ENCODE measurements around the gene LCE3D.
A peak's percentile ranks its signal among the peaks of the same experiment; 100 is the strongest.
"Not testable (repeated sequence)": the region's sequence is repeated elsewhere in the genome, so short reads cannot be mapped to it uniquely, and the experiment has no call there.

LCE3D gene, protein sequence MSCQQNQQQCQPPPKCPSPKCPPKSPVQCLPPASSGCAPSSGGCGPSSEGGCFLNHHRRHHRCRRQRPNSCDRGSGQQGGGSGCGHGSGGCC

DNA sequence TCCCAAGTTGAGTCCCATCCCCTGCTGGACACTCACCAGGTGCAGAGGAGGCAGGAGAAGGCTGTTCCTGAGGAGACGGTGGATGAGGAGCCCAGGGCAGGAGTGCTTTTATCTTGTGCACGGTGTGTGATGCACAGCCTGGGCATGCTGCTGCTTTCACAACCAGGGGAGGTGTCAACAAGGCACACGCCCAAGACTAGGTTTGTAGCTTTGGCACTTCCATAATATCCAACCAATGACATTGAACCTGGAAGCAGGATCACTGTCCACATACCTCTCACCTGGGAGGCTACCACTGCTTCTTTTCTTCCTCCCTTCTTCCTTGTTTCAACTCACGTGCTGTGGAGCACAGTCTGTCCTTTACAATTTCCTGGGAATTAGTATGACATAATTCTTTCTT is at the start of gene LCE3D:
Gene LCE3D, minus strand, starts transcription at position 84 of the 400 bp plus-strand sequence. CDS start 580 bp downstream, outside the sequence.
- no peak for DNase-seq (ENCODE audit: low read depth)

DNA sequence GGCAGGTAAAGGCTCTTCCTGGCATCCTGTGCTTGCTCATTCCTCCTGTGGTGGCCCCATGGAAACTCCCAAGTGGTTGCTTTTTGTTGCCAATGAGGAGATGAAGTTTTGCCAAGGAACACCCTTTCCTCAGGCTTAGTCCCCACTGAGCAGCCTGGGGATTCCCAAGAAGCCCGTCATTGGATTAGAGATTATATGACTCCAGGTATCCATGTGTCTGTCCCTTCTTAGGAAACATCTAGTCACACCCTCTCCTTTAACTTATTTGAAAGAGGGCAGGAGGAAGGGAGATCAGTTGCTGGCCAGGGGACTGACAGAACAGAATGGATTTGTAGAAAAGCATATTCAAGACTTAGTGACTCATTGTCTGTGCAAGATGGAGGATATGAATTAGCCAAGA is 46.4 kb upstream of the LCE3D start:
- no peak for DNase-seq (ENCODE audit: low read depth)

DNA sequence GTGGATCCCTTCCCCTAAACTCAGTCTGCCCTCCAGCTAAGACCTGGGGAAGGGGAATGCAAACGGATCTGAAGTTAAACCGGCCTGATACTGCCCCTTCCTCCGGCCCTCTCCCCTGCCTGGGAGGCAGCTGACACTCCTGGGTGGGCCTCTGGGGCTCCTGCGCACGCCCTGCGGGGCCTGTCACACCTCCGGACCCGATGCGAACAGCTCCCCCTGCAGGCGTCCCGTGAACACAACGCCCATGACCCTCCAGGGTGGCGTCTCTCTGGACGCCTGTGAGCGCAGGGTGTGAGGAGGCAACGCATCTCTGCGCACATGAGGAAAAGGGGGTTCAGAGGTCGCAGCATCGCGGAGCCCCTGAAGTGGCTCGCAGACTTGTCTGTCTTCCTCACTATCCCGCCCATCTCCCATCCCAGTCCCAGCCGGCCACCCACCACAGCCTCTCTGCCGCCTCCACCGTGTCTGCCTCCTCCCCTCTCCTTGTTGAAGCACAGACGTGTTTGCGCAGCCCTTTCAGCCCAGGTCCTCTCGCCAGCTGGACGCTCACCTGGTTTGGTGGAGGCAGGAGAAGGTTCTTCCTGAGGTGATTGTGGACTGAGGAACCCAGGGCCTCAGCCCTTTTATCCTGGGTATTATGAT is 43.0 kb upstream of the LCE3D start:
- no peak for DNase-seq (ENCODE audit: low read depth)

DNA sequence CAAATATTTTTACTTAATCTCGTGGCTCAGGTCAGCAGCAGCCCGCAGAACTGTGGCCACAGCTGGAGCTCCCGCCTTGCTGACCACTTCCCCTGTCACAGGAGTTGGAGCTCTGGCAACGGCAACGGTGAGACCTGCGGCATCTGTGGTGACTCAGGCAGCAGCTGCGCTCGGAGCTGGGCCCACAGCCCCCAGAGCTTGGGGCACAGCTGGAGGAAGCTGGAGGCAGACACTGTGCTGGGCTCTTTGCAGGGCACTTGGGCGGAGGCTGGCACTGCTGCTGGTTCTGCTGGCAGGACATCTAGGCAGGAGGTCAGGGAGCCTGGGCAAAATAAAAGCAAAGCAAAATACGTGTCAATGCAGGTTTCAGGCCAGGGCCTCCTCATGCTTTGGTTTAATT is 42.5 kb upstream of the LCE3D start, which contains the start of gene LCE3A:
Gene LCE3A, minus strand, starts transcription at position 301 of the 400 bp plus-strand sequence. Its CDS starts 0 bp downstream, at position 301.
- no peak for DNase-seq (ENCODE audit: low read depth)

DNA sequence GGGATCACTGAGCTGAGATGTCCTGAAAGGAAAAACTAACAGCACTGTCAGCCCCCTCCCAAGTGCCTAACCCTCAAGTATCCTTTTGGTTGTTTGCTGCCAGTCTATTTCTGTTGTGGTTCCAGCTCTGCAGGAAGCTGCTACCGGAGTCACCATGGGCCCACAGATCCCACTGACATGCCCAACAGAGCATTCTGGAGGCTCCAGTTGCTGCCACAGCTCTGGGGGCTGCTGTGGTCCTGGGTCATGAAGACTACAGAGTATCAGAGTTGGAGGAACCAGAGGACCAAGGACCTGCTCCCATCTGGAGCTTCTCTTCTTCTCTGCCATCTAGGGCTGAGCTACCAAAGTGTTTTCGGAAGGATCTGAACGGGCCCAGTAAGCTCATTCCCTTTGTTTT is 41.7 kb upstream of the LCE3D start:
- DNase-seq (ENCODE audit: low read depth) = no peak

DNA sequence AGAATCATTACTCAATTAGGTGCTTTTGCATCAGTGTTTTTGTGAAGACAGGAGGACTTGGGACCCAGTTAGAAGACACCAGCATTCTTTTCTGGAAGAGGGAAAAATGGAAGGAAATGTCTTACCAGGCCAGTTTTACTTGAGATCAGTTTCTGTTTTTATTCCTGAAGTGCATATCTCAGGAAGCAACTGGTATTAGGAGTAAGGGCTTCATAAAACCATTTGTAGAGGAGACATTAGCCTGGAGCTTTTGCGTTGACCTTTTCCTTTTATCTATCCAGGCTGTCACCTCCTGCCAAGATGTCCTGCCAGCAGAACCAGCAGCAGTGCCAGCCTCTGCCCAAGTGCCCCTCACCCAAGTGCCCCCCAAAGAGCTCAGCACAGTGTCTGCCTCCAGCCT is 33.2 kb upstream of the LCE3D start, which contains the start of gene LCE3B:
Gene LCE3B, plus strand, starts transcription at position 301 of the 400 bp plus-strand sequence. Its CDS starts 0 bp downstream, at position 301.
- no peak for DNase-seq (ENCODE audit: low read depth)

DNA sequence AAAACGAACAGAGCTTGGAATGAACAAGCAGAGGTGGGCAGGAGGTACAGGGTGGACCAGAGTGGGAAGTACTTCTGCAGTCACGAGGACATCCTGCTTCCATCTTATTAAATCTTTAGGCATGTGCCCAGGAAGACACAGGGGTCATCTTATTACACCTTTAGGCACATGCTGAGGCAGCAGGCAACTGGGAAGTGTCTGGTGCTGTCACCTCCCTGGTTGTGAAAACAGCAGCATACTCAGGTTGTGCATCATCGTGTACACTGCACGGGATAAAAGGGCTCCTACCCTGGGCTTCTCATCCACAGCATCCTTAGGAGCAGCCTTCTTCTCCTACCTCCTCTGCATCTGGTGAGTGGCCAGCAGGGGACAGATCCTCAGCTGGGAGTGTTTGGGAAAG is 19.6 kb upstream of the LCE3D start, which contains the start of gene LCE3C:
Gene LCE3C, plus strand, starts transcription at position 301 of the 400 bp plus-strand sequence. CDS start 498 bp downstream, outside the sequence.
- DNase-seq (ENCODE audit: low read depth) = no peak

DNA sequence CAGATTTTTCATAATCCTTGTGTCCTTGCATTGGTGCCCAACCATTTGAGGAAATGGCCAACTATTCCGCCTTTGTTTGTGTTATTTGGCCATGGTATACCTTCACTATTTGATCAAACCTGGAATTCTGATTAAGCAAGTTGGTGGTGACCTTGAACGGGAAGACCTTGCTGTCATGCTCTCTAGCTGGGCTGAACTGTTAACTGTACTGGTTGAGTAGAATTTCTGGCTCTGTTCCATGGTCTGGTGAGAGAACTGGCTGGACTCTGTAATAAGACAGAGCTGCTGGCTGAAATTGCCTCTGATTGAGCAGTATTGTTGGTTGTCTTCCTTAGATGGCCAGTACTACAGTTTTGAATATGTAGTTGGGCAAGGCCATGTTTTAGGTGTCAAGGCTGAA is 16.7 kb upstream of the LCE3D start:
- no peak for DNase-seq (ENCODE audit: low read depth)

DNA sequence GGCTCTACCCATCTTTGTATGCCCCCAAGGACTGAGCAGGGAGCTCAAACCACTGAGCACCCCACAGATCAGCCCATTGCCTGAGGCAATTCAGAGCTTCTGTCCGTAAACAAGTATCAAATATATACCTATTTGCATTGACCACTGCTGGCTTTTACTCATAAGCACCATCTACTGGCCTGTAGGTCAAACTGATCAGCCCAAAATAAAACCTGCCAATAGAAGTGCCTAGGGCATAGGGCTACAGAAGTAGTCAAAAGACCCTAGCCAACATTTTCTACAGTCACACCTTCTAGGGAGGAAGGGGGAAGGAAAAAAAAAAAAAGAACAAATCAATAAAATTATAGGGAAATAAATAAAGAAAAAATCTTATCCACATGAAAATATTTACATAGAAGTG is 5.3 kb upstream of the LCE3D start:
- no peak for DNase-seq (ENCODE audit: low read depth)

DNA sequence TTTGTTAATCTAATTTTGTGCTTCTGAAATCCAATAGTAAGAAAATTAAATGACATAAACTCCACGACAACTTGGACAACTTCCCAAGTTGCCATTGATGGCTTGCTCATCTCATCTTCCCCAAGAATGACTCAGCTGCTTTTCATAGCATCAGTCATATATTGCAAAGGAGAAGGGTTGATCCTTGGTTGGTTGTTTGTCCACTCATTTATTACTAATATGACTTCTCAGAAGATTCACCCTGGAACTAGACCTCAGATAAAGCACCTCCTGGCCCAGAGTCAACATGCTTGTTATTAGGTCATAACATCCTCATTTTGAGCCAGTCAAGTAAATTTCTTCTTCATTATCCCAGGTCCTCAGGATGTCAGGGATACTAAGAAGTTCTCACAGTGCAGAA is 2.3 kb upstream of the LCE3D start:
- DNase-seq (ENCODE audit: low read depth) = no peak

DNA sequence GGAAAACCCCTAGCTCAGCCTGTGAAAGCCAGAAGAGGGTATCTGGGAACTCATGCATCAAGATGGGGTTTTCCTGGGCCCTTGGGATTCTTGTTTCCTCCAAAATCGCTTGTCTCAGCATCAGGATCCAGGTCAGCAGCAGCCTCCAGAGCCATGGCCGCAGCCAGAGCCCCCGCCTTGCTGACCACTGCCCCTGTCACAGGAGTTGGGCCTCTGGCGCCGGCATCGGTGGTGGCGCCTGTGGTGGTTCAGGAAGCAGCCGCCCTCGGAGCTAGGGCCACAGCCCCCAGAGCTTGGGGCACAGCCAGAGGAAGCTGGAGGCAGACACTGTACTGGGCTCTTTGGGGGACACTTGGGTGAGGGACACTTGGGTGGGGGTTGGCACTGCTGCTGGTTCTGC is 790 bp downstream of the LCE3D start:
- not testable (repeated sequence) for DNase-seq (ENCODE audit: low read depth)

DNA sequence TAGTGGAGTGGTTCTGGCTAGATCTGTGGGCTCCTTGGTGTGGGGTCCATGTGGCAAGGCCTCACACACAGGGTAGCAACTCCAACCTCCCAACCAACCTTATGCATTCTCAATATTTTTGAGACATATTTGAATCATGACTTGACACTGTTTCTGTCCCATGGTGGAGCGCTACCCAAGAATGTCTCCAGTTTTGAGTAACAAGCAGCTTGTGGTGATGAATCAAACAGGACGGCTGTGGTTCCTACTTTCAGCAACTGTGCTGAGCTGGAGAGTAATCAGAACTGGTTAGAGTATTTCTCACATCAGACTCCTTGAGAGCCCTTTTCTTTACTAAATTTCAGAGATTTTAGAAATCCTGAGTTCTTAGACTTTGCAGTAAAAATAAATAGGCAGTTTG is 3.1 kb downstream of the LCE3D start:
- no peak for DNase-seq (ENCODE audit: low read depth)

DNA sequence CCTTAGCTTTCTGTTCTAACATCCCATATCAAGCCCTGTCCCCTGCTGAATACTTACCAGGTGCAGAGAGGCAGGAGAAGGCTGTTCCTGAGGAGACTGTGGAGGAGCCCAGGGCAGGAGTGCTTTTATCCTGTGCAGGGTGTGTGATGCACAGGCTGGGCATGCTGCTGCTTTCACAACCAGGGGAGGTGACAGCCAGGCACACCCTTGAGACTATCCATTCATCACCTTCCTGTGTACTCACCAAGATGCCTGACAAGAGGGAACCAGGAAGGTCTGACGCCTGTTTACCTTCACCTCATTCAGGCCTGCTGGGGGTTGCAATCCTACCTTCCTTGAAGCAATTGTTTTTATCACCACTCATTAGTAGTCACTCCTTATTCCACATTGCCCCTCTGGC is 13.6 kb downstream of the LCE3D start, which contains the start of gene LCE3E:
Gene LCE3E, minus strand, starts transcription at position 100 of the 400 bp plus-strand sequence. CDS start 572 bp downstream, outside the sequence.
- no peak for DNase-seq (ENCODE audit: low read depth)

DNA sequence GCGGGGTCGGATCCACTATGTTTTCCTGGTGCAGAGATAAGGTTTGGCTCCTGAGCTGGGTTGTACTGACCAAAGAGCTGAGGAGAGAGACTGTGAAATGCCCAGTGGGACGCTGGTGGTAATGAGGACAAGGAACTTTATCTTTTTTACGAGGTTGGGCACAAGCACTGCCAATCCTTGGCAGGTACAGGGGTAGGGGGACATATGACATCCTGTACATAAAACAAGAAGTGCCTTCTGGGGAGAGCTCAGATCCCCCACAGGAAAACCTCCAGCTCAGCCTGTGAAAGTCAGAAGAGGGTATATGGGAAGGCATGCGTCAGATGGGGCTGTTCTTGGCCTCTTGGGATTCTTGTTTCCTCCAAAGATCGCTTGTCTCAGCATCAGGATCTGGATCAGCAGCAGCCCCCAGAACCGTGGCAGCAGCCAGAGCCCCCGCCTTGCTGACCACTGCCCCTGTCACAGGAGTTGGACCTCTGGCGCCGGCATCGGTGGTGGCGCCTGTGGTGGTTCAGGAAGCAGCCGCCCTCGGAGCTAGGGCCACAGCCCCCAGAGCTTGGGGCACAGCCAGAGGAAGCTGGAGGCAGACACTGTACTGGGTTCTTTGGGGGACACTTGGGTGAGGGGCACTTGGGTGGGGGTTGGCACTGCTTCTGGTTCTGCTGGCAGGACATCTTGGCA is 14.6 kb downstream of the LCE3D start:
- DNase-seq (ENCODE audit: low read depth) = no peak

DNA sequence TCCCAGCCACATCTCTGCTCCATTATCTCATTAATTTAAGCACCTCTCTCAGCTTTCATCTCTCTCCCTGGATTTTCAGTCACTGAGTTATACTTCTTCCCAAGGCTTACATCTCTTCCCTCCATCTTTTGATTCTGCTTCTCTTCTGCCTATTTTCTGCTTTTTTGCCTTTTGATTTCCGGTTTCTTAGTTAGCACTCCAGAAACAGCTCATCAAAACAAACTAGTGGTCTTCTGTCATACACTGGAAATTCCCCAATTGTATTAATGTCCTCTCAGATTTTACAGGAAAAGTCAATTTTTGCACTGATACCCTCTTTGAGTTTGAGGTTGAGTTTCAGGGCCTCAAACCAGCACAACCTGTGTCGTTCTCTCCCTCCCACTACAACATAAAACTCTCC is 15.2 kb downstream of the LCE3D start:
- DNase-seq (ENCODE audit: low read depth) = no peak

DNA sequence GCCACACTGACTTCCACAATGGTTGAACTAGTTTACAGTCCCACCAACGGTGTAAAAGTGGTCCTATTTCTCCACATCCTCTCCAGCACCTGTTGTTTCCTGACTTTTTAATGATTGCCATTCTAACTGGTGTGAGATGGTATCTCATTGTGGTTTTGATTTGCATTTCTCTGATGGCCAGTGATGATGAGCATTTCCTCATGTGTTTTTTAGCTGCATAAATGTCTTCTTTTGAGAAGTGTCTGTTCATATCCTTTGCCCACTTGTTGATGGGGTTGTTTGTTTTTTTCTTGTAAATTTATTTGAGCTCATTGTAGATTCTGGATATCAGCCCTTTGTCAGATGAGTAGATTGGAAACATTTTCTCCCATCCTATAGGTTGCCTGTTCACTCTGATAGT is 32.0 kb downstream of the LCE3D start:
- not testable (repeated sequence) for DNase-seq (ENCODE audit: low read depth)

DNA sequence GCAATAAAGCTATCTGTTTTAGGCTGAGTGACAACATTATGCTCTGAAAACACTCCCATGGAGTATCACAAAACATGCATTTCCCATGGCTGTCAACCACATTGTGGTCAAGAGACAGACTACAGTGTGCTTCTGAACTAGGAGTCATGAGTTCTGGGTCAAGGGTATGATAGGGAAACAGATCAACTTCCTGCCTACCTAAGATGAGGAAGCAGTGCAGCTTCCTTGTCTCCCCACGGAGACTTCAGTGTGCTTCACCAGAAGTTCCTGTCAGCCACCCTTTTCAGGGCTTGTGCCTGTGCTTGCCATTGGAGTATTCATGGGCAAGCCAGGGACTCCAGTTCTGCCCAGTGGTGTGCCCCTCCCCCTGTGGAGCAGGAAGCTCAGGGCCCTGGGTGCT is 33.6 kb downstream of the LCE3D start:
- DNase-seq (ENCODE audit: low read depth) = no peak

DNA sequence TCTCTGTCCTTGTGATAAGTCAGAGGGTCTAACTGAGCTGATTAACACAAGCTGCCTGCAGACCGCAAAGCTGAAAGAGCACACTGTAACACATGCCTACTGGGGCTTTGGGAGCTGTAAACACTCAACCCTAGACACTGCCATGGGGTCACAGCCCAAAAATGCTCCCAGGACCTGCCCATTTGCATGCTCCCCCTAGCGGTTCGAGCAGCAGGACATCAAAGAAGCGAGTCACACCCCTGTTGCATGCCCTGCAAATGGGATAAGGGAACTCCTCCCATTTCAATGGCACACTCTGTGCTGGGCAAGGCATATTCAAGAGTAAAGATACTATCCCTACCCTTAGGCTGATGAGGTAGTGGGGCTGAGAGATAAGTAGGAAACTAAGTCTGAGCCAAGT is 36.5 kb downstream of the LCE3D start:
- no peak for DNase-seq (ENCODE audit: low read depth)

DNA sequence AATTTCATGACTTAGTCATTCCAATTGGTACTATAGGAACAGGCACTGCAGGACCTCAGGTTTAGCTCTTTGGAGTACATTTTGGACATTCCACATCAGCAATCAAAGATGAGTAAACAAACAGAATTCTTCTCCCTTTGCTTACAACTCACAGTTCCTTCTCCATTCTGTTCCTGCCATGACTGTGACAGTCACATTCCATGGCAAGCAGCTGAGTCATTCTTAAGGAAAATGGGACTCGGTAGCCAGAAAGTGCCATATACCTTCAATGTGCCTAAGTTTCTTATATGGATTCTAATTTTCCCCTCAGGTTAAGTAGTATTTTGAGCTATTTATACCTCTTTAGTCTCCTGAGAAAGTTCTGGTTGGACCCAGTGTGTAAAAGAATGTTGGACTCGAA is 40.4 kb downstream of the LCE3D start:
- no peak for DNase-seq (ENCODE audit: low read depth)

DNA sequence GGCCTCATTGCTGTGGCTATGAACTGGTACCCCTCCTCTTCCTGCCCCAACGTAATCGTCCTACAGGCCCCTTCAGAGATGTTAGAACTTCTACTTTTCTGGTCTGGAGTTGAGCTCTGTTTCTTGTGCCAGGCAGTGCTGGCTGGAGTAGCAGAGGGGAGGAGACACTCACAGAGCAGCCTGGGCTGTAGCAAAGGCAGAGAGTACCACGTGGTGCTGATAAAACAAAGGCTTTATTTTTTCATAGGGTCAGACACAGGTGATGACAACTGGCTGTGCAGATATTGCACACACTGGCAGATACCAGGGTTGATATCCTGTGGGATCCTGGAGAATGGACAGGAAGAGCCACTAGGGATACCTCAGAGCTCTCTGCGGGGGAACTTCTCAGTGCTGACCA is 42.8 kb downstream of the LCE3D start:
- DNase-seq (ENCODE audit: low read depth) = no peak

DNA sequence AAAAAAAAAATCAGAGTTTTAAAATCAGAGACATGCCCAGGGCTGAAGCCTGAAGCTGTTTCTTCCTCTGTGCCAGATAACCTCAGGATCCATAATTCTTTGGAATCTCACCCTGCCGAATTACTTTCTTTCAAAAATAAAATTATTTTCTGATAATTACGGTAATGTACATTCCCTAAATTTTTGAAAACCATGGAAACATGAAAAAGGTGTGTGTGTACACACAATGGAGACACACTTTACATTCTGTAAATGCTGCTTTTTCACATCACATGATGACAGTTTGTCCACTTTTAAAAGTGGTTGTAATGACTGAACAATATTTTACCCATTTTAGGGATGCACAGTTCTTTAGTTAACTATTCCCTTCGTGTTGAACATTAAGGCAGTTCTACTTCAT is 44.5 kb downstream of the LCE3D start:
- no peak for DNase-seq (ENCODE audit: low read depth)

DNA sequence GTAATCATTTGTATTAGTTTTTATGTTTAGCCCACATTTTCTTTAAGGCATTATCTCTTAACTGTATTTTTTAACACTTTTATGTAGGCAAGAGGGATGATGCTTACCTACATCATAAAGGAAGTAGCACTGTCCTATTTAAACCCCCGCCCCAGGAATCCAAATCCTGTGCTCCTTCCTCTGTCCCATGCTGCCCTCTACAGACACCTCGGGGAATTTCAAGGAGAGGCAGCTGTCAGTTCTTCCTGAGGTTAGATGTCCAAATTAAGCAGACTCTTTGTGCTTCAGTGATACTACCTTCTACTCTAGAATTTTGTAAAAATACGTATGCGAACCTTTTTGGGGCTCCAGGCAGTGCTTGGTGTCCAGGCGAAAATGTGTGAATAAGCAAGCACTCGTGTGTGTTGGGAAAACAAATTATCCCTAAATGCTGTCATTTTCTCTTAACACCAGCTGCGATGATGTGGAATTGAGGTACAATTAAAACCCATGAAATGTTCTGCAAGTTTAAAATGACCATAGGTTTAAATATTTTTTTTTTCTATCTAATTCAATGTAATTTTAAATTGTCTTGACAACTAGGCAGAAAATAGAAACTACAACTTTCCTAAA is 46.9 kb downstream of the LCE3D start:
- peak; percentile 12 for DNase-seq (ENCODE audit: low read depth)
